Epithelial cell of proximal tubule (primary cell): ENCODE results near the gene ENHO. TPM values are rescaled to one million over a fixed set of nuclear protein-coding genes. Genes with fewer than 3 reads are reported as not detected.

Source experiments
- DNase-seq: peaks from one replicate; pipeline ENCODE4 v3.0.0-alpha.2; 2011; ENCODE audit warnings: low read depth
- H3K4me3 ChIP-seq: 2 replicates; pipeline ENCODE4 v1.5.1; 2011; ENCODE audit warnings: low read depth, mild to moderate bottlenecking, low read length
- CTCF ChIP-seq: conservative IDR thresholded peaks from 2 replicates; pipeline ENCODE4 v1.5.1; 2012; ENCODE audit warnings: low read depth, mild to moderate bottlenecking, low read length
- total RNA-seq: library from RNA; depleted of rRNA; stranded (reverse); fragments of >200 nt; gene quantifications from 2 replicates; pipeline ENCODE4 v1.2.3, GENCODE V29; 2015

ENHO gene
- total RNA-seq, 1 donor from 2014 or later, result 0.75 TPM

- no peak overlapping the region for H3K4me3 ChIP-seq
- TF ChIP-seq CTCF, result no peak
- no peak for DNase-seq
Measured at GRCh38 chr9:34479431-34479866, 43.3 kb downstream of the ENHO start.

GRCh38 chr9:34477541-34477940 is 45.2 kb downstream of the ENHO start:
- TF ChIP-seq CTCF, result no peak
- H3K4me3 ChIP-seq, result no peak overlapping the region
- DNase-seq, result no peak

DNA sequence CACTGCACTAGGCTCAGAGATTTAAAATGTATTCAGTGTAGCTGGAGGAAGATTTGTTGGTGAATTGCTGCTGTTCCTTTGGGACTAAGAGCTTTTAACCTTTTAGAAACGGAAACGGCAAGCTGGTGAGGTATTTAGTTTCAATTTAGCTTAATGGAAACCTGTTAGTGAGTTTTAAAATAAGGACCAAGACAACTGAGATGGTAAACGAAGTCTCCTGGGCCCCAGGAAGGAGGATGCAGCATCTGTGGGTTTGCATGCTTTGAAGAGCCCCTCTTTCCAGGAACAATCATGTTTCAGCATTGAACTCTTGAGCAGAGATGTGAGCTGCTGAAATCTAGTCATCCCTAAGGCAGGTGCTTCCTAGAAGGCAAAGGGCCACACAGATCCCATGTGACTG is 47.7 kb downstream of the ENHO start:
- H3K4me3 ChIP-seq, result no peak overlapping the region
- no peak for TF ChIP-seq CTCF
- DNase-seq, result no peak

Other genes with a start within 250 kb of the ENHO start
- 2.2 and 5.2 TPM in 2 replicates for gene KIF24, start 193.7 kb downstream of the ENHO start, total RNA-seq
- gene NUDT2, start 193.4 kb downstream of the ENHO start, total RNA-seq, result 16.3 and 31.1 TPM in 2 replicates
- gene MYORG, start 146.1 kb downstream of the ENHO start, total RNA-seq, result 2.9 and 6.6 TPM in 2 replicates
- gene FAM219A, start 64.4 kb downstream of the ENHO start, total RNA-seq, result 19.9 and 30.7 TPM in 2 replicates
- 0.06 TPM in 1 of 2 replicates, not detected in the other for gene DNAI1, start 64.2 kb downstream of the ENHO start, total RNA-seq
- not detected in 2 replicates for gene CNTFR, start 66.7 kb upstream of the ENHO start, total RNA-seq
- 23.9 and 31.5 TPM in 2 replicates for gene RPP25L, start 89.1 kb upstream of the ENHO start, total RNA-seq
- 90.6 and 150 TPM in 2 replicates for gene DCTN3, start 97.5 kb upstream of the ENHO start, total RNA-seq
- not detected in 2 replicates for gene ARID3C, start 106.1 kb upstream of the ENHO start, total RNA-seq
- gene SIGMAR1, start 114.8 kb upstream of the ENHO start, total RNA-seq, result 97.9 and 178 TPM in 2 replicates
- 20.3 and 24.5 TPM in 2 replicates for gene GALT, start 123.7 kb upstream of the ENHO start, total RNA-seq
- 1.8 and 4.7 TPM in 2 replicates for gene IL11RA, start 129.2 kb upstream of the ENHO start, total RNA-seq
- gene CCL27, start 139.7 kb upstream of the ENHO start, total RNA-seq, result not detected in 2 replicates
- gene CCL19, start 168.3 kb upstream of the ENHO start, total RNA-seq, result not detected in 2 replicates
- not detected in 2 replicates for gene CCL21, start 187.1 kb upstream of the ENHO start, total RNA-seq